Endometrium (tissue), 2 donors: Measurements from ENCODE around the gene B3GNT3.

Source experiments
- FAIRE-seq: peaks from 2 replicates; lab custom pipeline; 2012; peaks lifted over from hg19 to GRCh38; lab: Jason Lieb, UNC
- donor health status: control.
- donor health status: control.

The B3GNT3 gene

GRCh38 chr19:17860993-17861360 is 66.0 kb downstream of the B3GNT3 start:
- FAIRE-seq = no peak

- no peak for FAIRE-seq
Measured at GRCh38 chr19:17861542-17862402, 66.8 kb downstream of the B3GNT3 start.

- no peak for FAIRE-seq
Measured at GRCh38 chr19:17862711-17863519, 68.0 kb downstream of the B3GNT3 start.
